ENCODE measurements around the gene GOLGB1. TPM values are rescaled to one million over a fixed set of nuclear protein-coding genes. Genes with fewer than 3 reads are reported as not detected.
A peak's percentile ranks its signal among the peaks of the same experiment; 100 is the strongest.

GOLGB1 gene
- total RNA-seq, 5 donors from 2014 or later (not counting 1 experiment from before 2014, with no cell fraction given) = 33.5 to 47.0 (median 40.1) TPM

- Histone ChIP-seq H3K4me3 (ENCODE audit: control insufficient read depth in 1 of 2, extremely low read depth in 1 of 2, low read length in 1 of 2) (no peak overlapping the region), H3K9me3 (no peaks in the 10 kb centered on the region), H3K27ac (ENCODE audit: low read length) (no peak overlapping the region), H3K4me1 (ENCODE audit: control insufficient read depth in 1 of 2, extremely low read depth in 1 of 2, insufficient read depth in 2 of 2, low read length in 2 of 2) (peaks cover 3 to 4% of the 10 kb centered on the region in 2 experiments), H3K36me3 (ENCODE audit: control insufficient read depth in 2 of 2, extremely low read depth in 1 of 2, insufficient read depth in 1 of 2, low read length in 1 of 2) (peaks cover 0 to 60% of the 10 kb centered on the region in 2 donors), H3K27me3 (replicated peaks in 1 of 2; ENCODE audit: control insufficient read depth in 2 of 2, extremely low read depth in 1 of 2, insufficient read depth in 2 of 2, low read length in 1 of 2) (no peaks in the 10 kb centered on the region)
- DNase-seq (no peak), ATAC-seq (replicated peaks in 1 of 4) (no peak)
- Mint-ChIP-seq H3K4me1 (peaks cover 19 to 24% (median 23%) of the 10 kb centered on the region in 3 donors), H3K4me3 (no peak overlapping the region), H3K27ac (peak overlapping the region; percentile 24 to 48), H3K27me3 (no peaks in the 10 kb centered on the region), H3K36me3 (peaks cover 69% of the 10 kb centered on the region), H3K9me3 (no peaks in the 10 kb centered on the region)
- no CpG with 5 or more reads among the region's 5 CpGs for WGBS (ENCODE audit: insufficient coverage)
- ChIA-PET POLR2A (interaction anchor here (0.5 to 1.0 kb wide), 4 partner anchors 29 to 667 kb away, joined by 3 to 6 read pairs (median 3); no protein-coding TSS in a partner anchor), CTCF (interaction anchor here in 1 of 2 donors (0.6 to 1.2 kb wide), 2 partner anchors 11 to 26 kb away, joined by 3 to 4 read pairs; no protein-coding TSS in a partner anchor)
Measured at GRCh38 chr3:121719423-121719822, 30.1 kb downstream of the GOLGB1 start.

DNA sequence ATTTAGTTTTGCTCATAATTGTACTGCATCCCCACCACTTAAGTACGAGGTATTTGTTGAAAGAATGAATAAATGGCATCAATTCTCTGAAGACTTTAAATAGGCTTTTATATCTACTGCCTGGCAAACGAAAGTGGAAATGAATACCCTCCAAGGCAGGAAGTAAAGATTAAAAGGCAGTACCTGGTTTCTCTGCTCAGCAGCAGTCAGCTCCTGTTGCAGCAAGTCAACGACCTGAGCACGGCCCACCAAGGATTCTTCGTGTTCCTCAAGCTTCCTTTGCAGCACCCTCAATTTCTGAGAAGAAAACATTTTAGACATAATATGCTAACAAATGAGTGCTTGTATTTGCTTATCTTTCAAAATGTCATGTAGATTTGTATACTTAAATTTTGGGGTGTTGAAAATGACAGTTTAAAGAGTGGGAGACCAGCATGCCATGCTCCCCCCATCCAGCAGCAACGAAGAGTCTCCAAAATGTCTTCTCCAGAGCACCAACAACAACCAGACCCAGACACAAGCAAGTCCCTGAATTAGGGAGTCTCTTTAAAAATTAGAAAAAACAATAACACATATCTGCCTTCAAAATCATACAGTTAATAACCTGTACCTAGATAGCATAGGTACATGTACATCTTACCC lies 31.2 kb downstream of the GOLGB1 start:
- no peaks in the 10 kb centered on the region for H3K9me3 ChIP-seq
- Mint-ChIP-seq H3K9me3 (no peaks in the 10 kb centered on the region), H3K36me3 (peaks cover 66% of the 10 kb centered on the region), H3K27ac (peak overlapping the region; percentile 92 to 94), H3K4me1 (peaks cover 19 to 24% (median 19%) of the 10 kb centered on the region in 3 donors), H3K4me3 (peak overlapping the region; percentile 26 to 49 (median 35)), H3K27me3 (no peaks in the 10 kb centered on the region)
- H3K27ac ChIP-seq (ENCODE audit: low read length) = peak overlapping the region; percentile 45
- no peaks in the 10 kb centered on the region for H3K27me3 ChIP-seq (replicated peaks in 1 of 2; ENCODE audit: control insufficient read depth in 2 of 2, extremely low read depth in 1 of 2, insufficient read depth in 2 of 2, low read length in 1 of 2)
- WGBS (ENCODE audit: insufficient coverage) = 34% methylated on average over 2 of the region's 6 CpGs
- ATAC-seq (replicated peaks in 1 of 4) = peak; percentile 93 to 99 (median 98)
- H3K36me3 ChIP-seq (ENCODE audit: control insufficient read depth in 2 of 2, extremely low read depth in 1 of 2, insufficient read depth in 1 of 2, low read length in 1 of 2) = peaks cover 0 to 56% of the 10 kb centered on the region in 2 donors
- ChIA-PET POLR2A (interaction anchor here in 1 of 2 donors (0.7 to 1.1 kb wide), 2 partner anchors 31 to 83 kb away, joined by 3 to 4 read pairs; partner anchors contain the start of gene GOLGB1), CTCF (no interaction called here)
- DNase-seq = peak in 29 of 35 experiments; percentile 2 to 57 (median 19)
- H3K4me1 ChIP-seq (ENCODE audit: control insufficient read depth in 1 of 2, extremely low read depth in 1 of 2, insufficient read depth in 2 of 2, low read length in 2 of 2) = peaks cover 3 to 4% of the 10 kb centered on the region in 2 experiments
- peak overlapping the region in 1 of 2 donors; percentile 19 for H3K4me3 ChIP-seq (ENCODE audit: control insufficient read depth in 1 of 2, extremely low read depth in 1 of 2, low read length in 1 of 2)

GRCh38 chr3:121710347-121710746 lies 39.2 kb downstream of the GOLGB1 start:
- Histone ChIP-seq H3K27me3 (replicated peaks in 1 of 2; ENCODE audit: control insufficient read depth in 2 of 2, extremely low read depth in 1 of 2, insufficient read depth in 2 of 2, low read length in 1 of 2) (no peaks in the 10 kb centered on the region), H3K4me1 (ENCODE audit: control insufficient read depth in 1 of 2, extremely low read depth in 1 of 2, insufficient read depth in 2 of 2, low read length in 2 of 2) (no peaks in the 10 kb centered on the region), H3K27ac (ENCODE audit: low read length) (no peak overlapping the region), H3K9me3 (no peaks in the 10 kb centered on the region), H3K4me3 (ENCODE audit: control insufficient read depth in 1 of 2, extremely low read depth in 1 of 2, low read length in 1 of 2) (no peak overlapping the region), H3K36me3 (ENCODE audit: control insufficient read depth in 2 of 2, extremely low read depth in 1 of 2, insufficient read depth in 1 of 2, low read length in 1 of 2) (peaks cover 0 to 29% of the 10 kb centered on the region in 2 donors)
- no CpG with 5 or more reads among the region's 1 CpG for WGBS (ENCODE audit: insufficient coverage)
- Mint-ChIP-seq H3K4me3 (no peak overlapping the region), H3K9me3 (no peaks in the 10 kb centered on the region), H3K27ac (no peak overlapping the region), H3K27me3 (no peaks in the 10 kb centered on the region), H3K4me1 (peaks cover 5 to 8% (median 7%) of the 10 kb centered on the region in 3 donors), H3K36me3 (peaks cover 54% of the 10 kb centered on the region)
- ChIA-PET CTCF (no interaction called here), POLR2A (no interaction called here)
- no peak for ATAC-seq (replicated peaks in 1 of 4)
- DNase-seq = no peak

GRCh38 chr3:121707531-121708273 lies 41.8 kb downstream of the GOLGB1 start:
- Mint-ChIP-seq H3K27me3 (no peaks in the 10 kb centered on the region), H3K27ac (no peak overlapping the region), H3K36me3 (peaks cover 55% of the 10 kb centered on the region), H3K4me3 (no peak overlapping the region), H3K9me3 (no peaks in the 10 kb centered on the region), H3K4me1 (peaks cover 7 to 12% (median 8%) of the 10 kb centered on the region in 3 donors)
- Histone ChIP-seq H3K4me3 (ENCODE audit: control insufficient read depth in 1 of 2, extremely low read depth in 1 of 2, low read length in 1 of 2) (no peak overlapping the region), H3K27me3 (replicated peaks in 1 of 2; ENCODE audit: control insufficient read depth in 2 of 2, extremely low read depth in 1 of 2, insufficient read depth in 2 of 2, low read length in 1 of 2) (no peaks in the 10 kb centered on the region), H3K27ac (ENCODE audit: low read length) (no peak overlapping the region), H3K9me3 (no peaks in the 10 kb centered on the region), H3K4me1 (ENCODE audit: control insufficient read depth in 1 of 2, extremely low read depth in 1 of 2, insufficient read depth in 2 of 2, low read length in 2 of 2) (no peaks in the 10 kb centered on the region), H3K36me3 (ENCODE audit: control insufficient read depth in 2 of 2, extremely low read depth in 1 of 2, insufficient read depth in 1 of 2, low read length in 1 of 2) (peaks cover 0 to 16% of the 10 kb centered on the region in 2 donors)
- DNase-seq (no peak), ATAC-seq (replicated peaks in 1 of 4) (no peak)
- no CpG with 5 or more reads among the region's 2 CpGs for WGBS (ENCODE audit: insufficient coverage)
- CTCF ChIA-PET = interaction anchor here in 1 of 2 donors (0.6 kb wide), 1 partner anchor 12 kb away, joined by 3 read pairs; no protein-coding TSS in a partner anchor
- POLR2A ChIA-PET = interaction anchor here in 1 of 2 donors (0.7 kb wide), 1 partner anchor 27 kb away, joined by 7 read pairs; no protein-coding TSS in a partner anchor

DNA sequence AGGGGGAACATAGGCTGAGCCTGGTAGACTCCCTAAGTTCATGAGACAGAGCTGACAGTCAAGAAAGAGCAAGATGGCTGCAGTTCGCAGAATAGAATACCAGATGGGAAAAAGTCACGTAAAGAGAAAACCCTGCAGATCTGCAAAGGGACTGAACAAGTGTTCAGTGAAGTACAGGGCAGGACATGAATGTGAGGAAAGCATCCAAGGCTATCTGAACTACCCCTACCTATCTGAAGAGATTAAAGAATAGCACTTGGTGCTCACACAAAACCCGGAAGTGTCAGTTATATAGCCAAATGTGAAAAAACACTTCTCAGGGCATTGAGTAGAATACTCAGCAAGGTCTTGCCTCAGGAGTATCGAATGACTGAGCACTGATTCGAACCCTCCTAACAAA lies 44.0 kb downstream of the GOLGB1 start:
- Histone ChIP-seq H3K4me3 (ENCODE audit: control insufficient read depth in 1 of 2, extremely low read depth in 1 of 2, low read length in 1 of 2) (no peak overlapping the region), H3K9me3 (no peaks in the 10 kb centered on the region), H3K4me1 (ENCODE audit: control insufficient read depth in 1 of 2, extremely low read depth in 1 of 2, insufficient read depth in 2 of 2, low read length in 2 of 2) (no peaks in the 10 kb centered on the region), H3K27ac (ENCODE audit: low read length) (no peak overlapping the region), H3K36me3 (ENCODE audit: control insufficient read depth in 2 of 2, extremely low read depth in 1 of 2, insufficient read depth in 1 of 2, low read length in 1 of 2) (peaks cover 0 to 24% of the 10 kb centered on the region in 2 donors), H3K27me3 (replicated peaks in 1 of 2; ENCODE audit: control insufficient read depth in 2 of 2, extremely low read depth in 1 of 2, insufficient read depth in 2 of 2, low read length in 1 of 2) (no peaks in the 10 kb centered on the region)
- Mint-ChIP-seq H3K9me3 (no peaks in the 10 kb centered on the region), H3K36me3 (peaks cover 70% of the 10 kb centered on the region), H3K27me3 (no peaks in the 10 kb centered on the region), H3K4me1 (peaks cover 7 to 12% (median 8%) of the 10 kb centered on the region in 3 donors), H3K4me3 (no peak overlapping the region), H3K27ac (no peak overlapping the region)
- no peak for ATAC-seq (replicated peaks in 1 of 4)
- WGBS (ENCODE audit: insufficient coverage) = 92% methylated on average over 2 of the region's 5 CpGs
- no peak for DNase-seq
- POLR2A ChIA-PET = interaction anchor here in 1 of 2 donors (0.7 to 0.8 kb wide), 2 partner anchors 22 to 70 kb away, joined by 3 to 8 read pairs; no protein-coding TSS in a partner anchor
- CTCF ChIA-PET = no interaction called here

- no peaks in the 10 kb centered on the region for H3K4me1 ChIP-seq (ENCODE audit: control insufficient read depth in 1 of 2, extremely low read depth in 1 of 2, insufficient read depth in 2 of 2, low read length in 2 of 2)
- ChIA-PET POLR2A (no interaction called here), CTCF (interaction anchor here in 1 of 2 donors (0.7 kb wide), 2 partner anchors 21 to 60 kb away, joined by 3 to 7 read pairs; no protein-coding TSS in a partner anchor)
- DNase-seq (no peak), ATAC-seq (replicated peaks in 1 of 4) (no peak)
- Mint-ChIP-seq H3K27me3 (no peaks in the 10 kb centered on the region), H3K27ac (no peak overlapping the region), H3K4me1 (peaks cover 2 to 5% (median 3%) of the 10 kb centered on the region in 3 donors), H3K4me3 (no peak overlapping the region), H3K36me3 (peaks cover 72% of the 10 kb centered on the region), H3K9me3 (no peaks in the 10 kb centered on the region)
- no peak overlapping the region for H3K27ac ChIP-seq (ENCODE audit: low read length)
- H3K27me3 ChIP-seq (replicated peaks in 1 of 2; ENCODE audit: control insufficient read depth in 2 of 2, extremely low read depth in 1 of 2, insufficient read depth in 2 of 2, low read length in 1 of 2) = no peaks in the 10 kb centered on the region
- no CpG with 5 or more reads among the region's 5 CpGs for WGBS (ENCODE audit: insufficient coverage)
- no peaks in the 10 kb centered on the region for H3K9me3 ChIP-seq
- no peak overlapping the region for H3K4me3 ChIP-seq (ENCODE audit: control insufficient read depth in 1 of 2, extremely low read depth in 1 of 2, low read length in 1 of 2)
- peaks cover 0 to 35% of the 10 kb centered on the region in 2 donors for H3K36me3 ChIP-seq (ENCODE audit: control insufficient read depth in 2 of 2, extremely low read depth in 1 of 2, insufficient read depth in 1 of 2, low read length in 1 of 2)
Measured at GRCh38 chr3:121703973-121704372, 45.6 kb downstream of the GOLGB1 start.

Data from T-cell (primary cell).